Osteoblast (primary cell): ENCODE results near the gene MGA. TPM values are rescaled to one million over a fixed set of nuclear protein-coding genes. Genes with fewer than 3 reads are reported as not detected.

Experiments
- DNase-seq: peaks from one replicate; pipeline ENCODE4 v3.0.0; 2011; ENCODE audit warnings: low spot score, mixed read lengths; ENCODE audit not compliant: insufficient read length; ENCODE audit errors: missing footprints
- H2AFZ ChIP-seq: 2 replicates; pipeline ENCODE4 v1.6.0; 2011; ENCODE audit warnings: mild to moderate bottlenecking, low read length
- H3K27ac ChIP-seq: 2 replicates; pipeline ENCODE4 v1.5.1; 2011; ENCODE audit warnings: mild to moderate bottlenecking, low read depth, low read length, moderate library complexity
- H3K27me3 ChIP-seq: 2 replicates; pipeline ENCODE4 v1.6.0; 2012; ENCODE audit warnings: mild to moderate bottlenecking, control low read depth, inconsistent platforms, low read length, moderate library complexity; ENCODE audit not compliant: insufficient read depth
- H3K36me3 ChIP-seq: 2 replicates; pipeline ENCODE4 v1.5.1; 2011; ENCODE audit warnings: mild to moderate bottlenecking, low read length, control low read depth, moderate library complexity; ENCODE audit not compliant: insufficient read depth
- H3K4me1 ChIP-seq: 2 replicates; pipeline ENCODE4 v1.5.1; 2011; ENCODE audit warnings: mild to moderate bottlenecking, low read length, control low read depth, moderate library complexity; ENCODE audit not compliant: insufficient read depth
- H3K4me2 ChIP-seq: 2 replicates; pipeline ENCODE4 v1.6.0; 2011; ENCODE audit warnings: mild to moderate bottlenecking, low read length; ENCODE audit not compliant: insufficient read depth
- H3K4me3 ChIP-seq: fragments of 200-600 bp; sonication (generic); 3 replicates; pipeline ENCODE4 v1.5.1; 2012; ENCODE audit warnings: mild to moderate bottlenecking, low read length, inconsistent platforms; ENCODE audit not compliant: insufficient read depth
- H3K79me2 ChIP-seq: 2 replicates; pipeline ENCODE4 v1.6.0; 2012; ENCODE audit warnings: mild to moderate bottlenecking, low read length, control low read depth, inconsistent platforms; ENCODE audit not compliant: insufficient read depth
- H3K9me3 ChIP-seq: 2 replicates; pipeline ENCODE4 v1.5.1; 2011; ENCODE audit warnings: low read depth, low read length, control low read depth
- H4K20me1 ChIP-seq: 2 replicates; pipeline ENCODE4 v1.6.0; 2012; ENCODE audit warnings: mild to moderate bottlenecking, low read length, control low read depth; ENCODE audit not compliant: insufficient read depth
- CTCF ChIP-seq: IDR thresholded peaks from 2 replicates; pipeline ENCODE4 v1.5.1; 2011; ENCODE audit warnings: mild to moderate bottlenecking, low read depth, low read length, moderate library complexity; ENCODE audit errors: extremely low read depth
- total RNA-seq: library from RNA; depleted of rRNA; stranded (reverse); fragments of >200 nt; gene quantifications from 2 replicates; pipeline ENCODE4 v1.2.3, GENCODE V29; 2012

Gene MGA
- total RNA-seq, 1 donor: 40.2 TPM

- Histone ChIP-seq H3K79me2 (peaks cover 26% of the 10 kb centered on the region), H3K4me2 (no peak overlapping the region), H2AFZ (no peak overlapping the region), H3K4me3 (no peak overlapping the region), H3K27ac (no peak overlapping the region), H3K36me3 (no peaks in the 10 kb centered on the region), H3K27me3 (no peaks in the 10 kb centered on the region), H4K20me1 (no peaks in the 10 kb centered on the region), H3K9me3 (no peaks in the 10 kb centered on the region), H3K4me1 (no peaks in the 10 kb centered on the region)
- TF ChIP-seq CTCF: no peak
- no peak for DNase-seq
Observed at GRCh38 chr15:41630616-41631217, 29.5 kb upstream of the MGA start.

DNA sequence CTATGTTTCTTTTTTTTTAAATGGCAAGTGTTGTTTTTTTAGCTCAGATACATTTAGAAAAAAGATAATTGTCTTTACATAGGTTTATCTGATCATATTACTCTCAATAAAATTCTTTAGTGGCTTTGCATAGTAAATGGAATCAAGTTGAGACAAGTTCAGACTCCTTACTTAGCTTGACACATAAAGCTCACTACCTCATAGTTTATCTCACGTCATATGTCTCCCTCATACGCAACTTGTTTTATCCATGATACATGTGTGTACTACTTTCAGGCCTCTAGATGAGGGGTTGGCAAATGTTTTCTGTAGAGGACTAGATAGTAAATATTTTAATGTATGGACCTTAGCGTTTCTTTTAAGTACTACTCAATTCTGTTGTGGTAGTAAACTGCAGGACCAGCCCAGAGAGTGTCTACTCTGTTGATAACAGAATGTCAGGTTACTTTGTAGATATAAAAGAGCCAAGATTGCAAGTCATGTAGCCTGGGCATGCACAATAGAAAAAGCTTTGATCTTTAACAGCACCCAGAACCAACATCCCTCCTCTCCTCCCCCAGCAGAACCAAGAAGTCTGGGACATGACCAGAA, 28.2 kb upstream of the MGA start:
- H4K20me1 ChIP-seq: no peaks in the 10 kb centered on the region
- no peak for TF ChIP-seq CTCF

DNA sequence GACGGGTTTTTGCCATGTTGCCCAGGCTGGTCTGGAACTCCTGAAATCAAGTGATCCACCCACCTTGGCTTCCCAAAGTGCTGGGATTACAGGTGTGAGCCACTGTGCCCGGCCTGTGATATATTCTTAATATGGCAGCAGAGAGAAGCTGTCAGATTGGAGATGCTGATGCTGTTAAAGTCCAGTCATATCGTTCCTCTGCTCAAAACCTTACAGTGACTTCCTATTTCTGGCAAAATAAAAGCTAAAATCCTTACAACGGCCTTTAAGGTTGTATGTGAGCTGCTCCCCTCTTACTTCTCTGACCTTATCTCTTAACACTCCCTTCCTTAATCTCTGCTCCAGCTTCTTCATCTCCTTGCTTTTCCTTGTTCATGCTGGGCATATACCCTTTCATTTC, 26.6 kb upstream of the MGA start:
- no peaks in the 10 kb centered on the region for H3K36me3 ChIP-seq
- H3K4me1 ChIP-seq: no peaks in the 10 kb centered on the region
- H3K79me2 ChIP-seq: peaks cover 23% of the 10 kb centered on the region
- TF ChIP-seq CTCF: no peak
- H4K20me1 ChIP-seq: no peaks in the 10 kb centered on the region
- no peak overlapping the region for H3K4me3 ChIP-seq
- DNase-seq: no peak
- no peak overlapping the region for H3K4me2 ChIP-seq
- H3K27me3 ChIP-seq: no peaks in the 10 kb centered on the region
- no peak overlapping the region for H3K27ac ChIP-seq
- no peaks in the 10 kb centered on the region for H3K9me3 ChIP-seq
- H2AFZ ChIP-seq: no peak overlapping the region

More for the DNA sequence above, 28.2 kb upstream of the MGA start:
- Histone ChIP-seq H3K79me2 (peaks cover 28% of the 10 kb centered on the region), H3K4me2 (no peak overlapping the region), H3K4me1 (no peaks in the 10 kb centered on the region), H3K36me3 (no peaks in the 10 kb centered on the region), H3K9me3 (no peaks in the 10 kb centered on the region), H3K27ac (no peak overlapping the region), H2AFZ (no peak overlapping the region), H3K27me3 (no peaks in the 10 kb centered on the region), H3K4me3 (no peak overlapping the region)
- DNase-seq: no peak

DNA sequence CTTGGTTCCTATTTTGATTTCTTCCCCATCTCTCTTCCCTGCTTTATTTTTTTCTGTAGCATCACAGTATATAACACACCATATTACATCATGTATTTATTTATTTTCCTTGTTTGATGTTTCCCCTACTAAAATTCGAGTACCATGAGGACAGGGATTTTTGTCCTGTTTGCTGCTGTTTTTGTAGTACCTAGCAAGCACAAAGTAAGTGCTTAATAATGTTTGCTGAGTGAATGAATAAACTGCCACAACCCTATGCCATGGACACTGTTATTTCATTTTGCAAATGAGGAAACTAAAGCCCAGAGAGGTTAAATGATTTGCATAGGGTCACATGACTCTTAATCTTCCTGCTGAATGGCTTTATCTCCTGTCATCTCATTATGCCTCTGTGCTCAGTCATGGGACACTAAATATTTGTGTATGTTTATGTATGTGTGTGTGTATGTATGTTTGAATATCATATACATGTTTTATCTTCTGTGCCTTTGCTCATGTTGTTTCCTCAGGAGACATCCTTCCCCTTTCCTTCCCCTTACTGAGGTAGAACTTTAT, 26.1 kb upstream of the MGA start:
- peaks cover 23% of the 10 kb centered on the region for H3K79me2 ChIP-seq
- H3K36me3 ChIP-seq: no peaks in the 10 kb centered on the region
- no peak overlapping the region for H3K4me2 ChIP-seq
- H4K20me1 ChIP-seq: no peaks in the 10 kb centered on the region
- no peak overlapping the region for H3K4me3 ChIP-seq
- TF ChIP-seq CTCF: no peak
- no peaks in the 10 kb centered on the region for H3K9me3 ChIP-seq
- H3K27ac ChIP-seq: no peak overlapping the region
- DNase-seq: no peak
- no peaks in the 10 kb centered on the region for H3K27me3 ChIP-seq
- no peak overlapping the region for H2AFZ ChIP-seq
- no peaks in the 10 kb centered on the region for H3K4me1 ChIP-seq
